ENCODE results near the gene ENTHD1.

GRCh38 chr22:39703091-39703490 lies 190.5 kb downstream of the ENTHD1 start:
- TF ChIP-seq CTCF (IDR thresholded peaks at IDR 0.05; ENCODE audit: insufficient read depth, low read length, poor library complexity, severe bottlenecking), result no peak
- TF ChIP-seq EZH2phosphoT487 (conservative IDR thresholded peaks at IDR 0.05; ENCODE audit: low read length), result no peak

Measured in SU-DHL-6 (cell line).